Daoy (cell line): ENCODE data around the gene S100A13. TPM values are rescaled to one million over a fixed set of nuclear protein-coding genes. Genes with fewer than 3 reads are reported as not detected.
"Not testable (repeated sequence)": the region's sequence is repeated elsewhere in the genome, so short reads cannot be mapped to it uniquely, and the experiment has no call there.

ENCODE experiments used
- DNase-seq: peaks from one replicate; pipeline ENCODE4 v3.0.0-alpha.2; 2015; ENCODE audit warnings: low read depth
- total RNA-seq: library from RNA; depleted of rRNA; stranded (reverse); fragments of >200 nt; shearing (Covaris generic); gene quantifications from 2 replicates; pipeline ENCODE4 v1.2.3, GENCODE V29; 2014

Gene S100A13
- total RNA-seq, 1 experiment from 2014 or later: 126 TPM

DNA sequence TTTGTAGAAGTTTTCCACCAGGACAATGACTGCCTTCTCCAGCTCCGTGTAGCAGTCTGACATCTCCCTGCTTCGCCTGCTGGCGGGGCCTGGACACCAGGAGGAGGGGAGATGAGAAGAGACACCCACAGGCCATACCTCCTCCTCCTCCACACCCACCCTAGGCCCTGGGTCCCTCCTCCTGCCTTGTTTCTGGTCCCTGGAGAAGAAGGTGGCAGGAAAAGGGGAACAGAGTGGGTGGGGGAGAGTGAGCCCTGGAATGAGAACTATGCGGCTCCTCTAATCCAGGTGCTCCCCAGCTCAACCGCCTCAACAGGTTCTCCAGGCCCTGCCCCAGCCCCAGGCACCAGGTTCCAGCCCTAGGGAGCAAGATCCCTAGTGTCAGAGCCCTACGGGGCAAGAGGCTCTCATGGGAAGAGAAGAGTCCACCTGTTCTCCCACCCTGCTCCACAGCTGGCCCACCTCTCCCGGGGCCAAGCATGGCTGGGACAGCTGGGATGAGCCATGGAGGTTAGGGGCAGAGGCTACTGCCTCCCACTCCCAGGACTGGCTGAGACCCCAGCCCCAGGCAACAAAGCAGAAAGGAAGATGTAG is 19.1 kb downstream of the S100A13 start:
- DNase-seq: peak; percentile 44

DNA sequence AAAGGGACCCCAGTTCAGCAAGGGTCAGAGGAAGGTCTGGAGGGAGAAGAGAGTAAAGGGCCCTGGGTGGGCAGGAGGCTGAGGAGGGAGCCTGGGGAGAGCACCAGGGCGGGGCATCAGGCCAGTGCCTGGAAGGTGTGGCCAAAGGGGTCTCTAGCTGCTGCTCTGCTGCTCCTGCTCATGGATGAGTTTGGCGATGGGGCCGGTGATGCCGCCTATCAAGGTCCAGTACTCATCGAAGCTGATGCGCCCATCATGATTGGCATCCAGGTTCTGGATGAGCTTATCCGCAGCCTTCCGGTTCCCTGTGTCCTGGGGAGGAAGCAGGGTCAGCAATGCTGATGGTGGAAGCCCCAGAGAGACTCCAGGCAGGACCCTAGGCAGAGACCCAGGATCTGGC is 19.9 kb downstream of the S100A13 start:
- DNase-seq: no peak

DNA sequence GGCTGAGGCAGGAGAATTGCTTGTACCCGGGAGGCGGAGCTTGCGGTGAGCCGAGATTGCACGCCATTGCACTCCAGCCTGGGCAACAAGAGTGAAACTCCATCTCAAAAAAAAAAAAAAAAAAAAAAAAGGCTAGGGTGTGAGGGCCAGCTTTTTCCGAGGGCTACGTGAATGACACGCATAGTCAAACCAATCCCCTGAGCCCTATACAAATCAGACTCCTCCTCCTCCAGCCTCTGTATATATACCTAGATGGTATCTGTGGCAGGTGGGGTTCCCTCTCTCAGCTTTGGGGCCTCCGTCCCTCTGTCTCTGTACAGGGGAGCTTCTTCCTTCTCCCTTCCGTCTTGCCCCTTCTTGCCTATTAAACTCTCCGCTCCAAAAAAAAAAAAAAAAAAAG is 21.1 kb downstream of the S100A13 start:
- DNase-seq: no peak

DNA sequence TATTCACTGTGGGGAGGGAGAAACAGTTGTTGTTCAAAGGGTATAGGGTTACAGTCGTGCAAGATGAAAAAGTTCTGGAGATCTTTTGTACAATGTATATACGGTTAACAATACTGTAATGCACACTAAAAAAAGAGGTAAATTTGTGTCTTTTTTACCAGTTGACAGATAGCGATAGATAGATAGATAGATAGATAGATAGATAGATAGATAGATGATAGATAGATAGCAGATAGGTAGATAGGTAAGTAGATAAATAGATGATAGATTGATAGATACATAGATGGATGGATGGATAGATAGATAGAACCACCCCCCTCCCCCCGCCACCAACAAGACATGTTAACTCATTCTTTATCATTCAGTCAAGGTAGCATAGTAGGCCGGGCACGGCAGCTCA is 24.6 kb downstream of the S100A13 start:
- DNase-seq: no peak

DNA sequence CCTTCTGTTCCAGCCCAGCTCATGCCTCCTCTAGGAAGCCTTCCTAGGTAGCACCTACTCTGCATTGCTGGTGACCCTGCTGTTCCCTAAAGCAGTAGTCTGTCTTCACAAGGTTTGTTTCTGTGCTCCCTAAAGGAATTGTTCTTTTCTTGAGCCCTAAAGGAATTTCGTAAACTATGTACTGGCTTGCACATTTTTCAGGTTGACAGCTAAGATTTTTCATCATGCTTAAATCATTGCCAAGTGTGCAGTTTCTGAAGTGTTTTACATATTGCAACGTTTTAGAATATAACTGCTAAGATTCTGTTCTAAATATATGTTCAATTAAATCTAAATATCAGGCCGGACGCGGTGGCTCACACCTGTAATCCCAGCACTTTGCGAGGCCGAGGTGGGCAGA is 27.5 kb downstream of the S100A13 start:
- no peak for DNase-seq

DNA sequence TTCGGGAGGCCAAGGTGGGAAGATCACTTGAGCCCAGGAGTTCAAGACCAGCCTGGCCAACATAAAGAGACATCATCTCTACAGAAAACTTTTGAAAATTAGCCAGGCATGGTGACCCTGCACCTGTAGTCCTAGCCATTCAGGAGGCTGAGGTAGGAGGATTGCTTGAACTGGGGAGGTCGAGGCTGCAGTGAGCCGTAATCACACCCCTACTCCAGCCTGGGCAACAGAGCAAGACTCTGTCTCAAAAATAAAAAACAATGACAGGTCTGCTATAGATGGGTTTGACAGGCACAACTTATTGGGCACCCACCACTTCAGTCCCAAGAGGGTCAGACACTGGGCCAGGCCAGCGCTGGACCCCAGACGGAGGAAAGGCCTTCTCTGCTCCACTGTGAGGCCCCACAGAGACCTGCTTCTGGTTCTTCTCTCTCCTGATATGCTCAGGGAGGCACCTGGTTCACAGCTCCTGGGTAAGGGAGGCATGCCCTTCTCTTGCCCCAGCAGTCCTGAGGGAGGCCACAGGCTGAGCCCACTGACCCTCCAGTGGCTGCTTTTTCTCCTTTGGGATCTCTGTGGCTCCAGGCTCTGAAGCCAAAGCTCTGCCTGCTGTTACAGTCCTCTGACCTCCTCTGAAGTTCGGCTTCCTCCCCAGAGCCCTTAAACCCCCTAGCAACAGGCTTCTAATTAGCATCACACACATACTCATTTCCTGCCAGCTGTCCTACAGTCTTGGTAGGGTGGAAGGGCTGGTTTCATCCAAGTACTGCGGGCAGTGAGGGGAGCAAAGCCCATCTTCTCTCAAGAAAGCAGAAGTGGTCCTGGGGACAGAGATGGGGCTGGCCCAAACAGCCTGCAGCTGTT is 28.8 kb downstream of the S100A13 start:
- peak; percentile 76 for DNase-seq

DNA sequence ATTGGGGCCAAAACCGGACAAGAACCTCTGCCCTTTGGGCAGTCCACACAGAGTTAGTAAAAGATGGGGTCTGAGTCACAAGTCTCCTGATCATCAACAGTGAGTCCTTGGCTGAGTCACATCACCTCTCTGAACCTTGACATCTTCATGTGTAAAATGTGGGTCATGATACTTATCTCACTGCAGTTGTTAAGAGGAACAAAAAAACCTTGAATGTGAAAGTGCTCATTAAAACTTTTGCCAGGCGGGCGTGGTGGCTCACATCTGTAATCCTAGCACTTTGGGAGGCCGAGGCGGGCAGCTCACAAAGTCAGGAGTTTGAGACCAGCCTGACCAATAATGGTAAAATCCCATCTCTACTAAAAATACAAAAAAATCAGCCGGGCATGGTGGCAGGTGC is 30.1 kb downstream of the S100A13 start:
- DNase-seq: peak; percentile 61

DNA sequence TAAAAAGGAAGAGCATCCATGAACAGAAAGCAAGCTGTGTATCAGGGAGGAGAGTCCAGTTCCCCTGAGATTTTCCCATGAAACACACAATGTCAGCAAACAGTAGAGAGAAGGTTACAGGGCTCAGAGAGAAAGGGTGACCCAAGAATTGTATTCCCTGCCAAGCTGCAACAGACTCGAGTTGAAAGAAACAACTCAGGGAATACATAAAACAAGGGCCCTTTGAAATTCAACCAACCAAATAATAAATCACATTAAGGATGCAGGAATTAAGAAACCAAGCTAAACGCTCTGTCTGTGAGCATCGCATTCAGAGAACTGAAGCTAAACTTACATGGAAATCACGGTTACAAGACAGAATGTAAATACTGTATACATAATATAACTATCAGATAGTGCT is 34.6 kb downstream of the S100A13 start:
- no peak for DNase-seq

DNA sequence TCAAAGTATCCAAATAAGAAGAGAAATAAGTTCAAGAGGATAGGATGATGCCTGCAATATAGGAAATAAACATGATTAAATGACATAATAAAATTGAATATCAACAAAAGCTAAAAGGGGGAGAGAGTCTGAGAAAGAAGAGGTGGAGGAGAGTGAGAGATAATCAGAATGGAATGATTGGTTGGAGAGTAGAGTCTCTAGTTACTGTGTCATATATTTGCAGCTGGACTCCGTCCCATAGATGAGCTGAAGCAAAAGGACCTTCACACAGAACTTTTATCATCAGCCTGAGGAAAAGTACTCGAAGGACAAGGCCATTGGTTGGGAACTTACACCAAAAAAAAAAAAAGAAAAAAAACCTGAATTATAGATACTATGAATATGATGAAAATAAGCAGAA is 38.8 kb downstream of the S100A13 start:
- no peak for DNase-seq

DNA sequence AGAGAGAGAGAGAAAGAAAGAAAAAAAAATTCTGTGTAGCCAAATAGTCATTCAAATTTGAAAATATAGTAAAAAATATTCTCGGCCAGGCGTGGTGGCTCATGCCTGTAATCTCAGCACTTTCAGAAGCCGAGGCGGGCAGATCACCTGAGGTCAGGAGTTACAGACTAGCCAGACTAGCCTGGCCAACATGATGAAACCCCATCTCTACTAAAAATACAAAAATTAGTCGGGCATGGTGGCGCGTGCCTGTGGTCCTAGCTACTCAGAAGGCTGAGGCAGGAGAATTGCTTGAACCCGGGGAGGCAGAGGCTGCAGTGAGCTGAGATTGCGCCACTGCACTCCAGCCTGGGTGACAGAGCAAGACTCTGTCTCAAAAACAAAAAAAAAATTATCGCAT is 39.3 kb downstream of the S100A13 start:
- DNase-seq: not testable (repeated sequence)

DNA sequence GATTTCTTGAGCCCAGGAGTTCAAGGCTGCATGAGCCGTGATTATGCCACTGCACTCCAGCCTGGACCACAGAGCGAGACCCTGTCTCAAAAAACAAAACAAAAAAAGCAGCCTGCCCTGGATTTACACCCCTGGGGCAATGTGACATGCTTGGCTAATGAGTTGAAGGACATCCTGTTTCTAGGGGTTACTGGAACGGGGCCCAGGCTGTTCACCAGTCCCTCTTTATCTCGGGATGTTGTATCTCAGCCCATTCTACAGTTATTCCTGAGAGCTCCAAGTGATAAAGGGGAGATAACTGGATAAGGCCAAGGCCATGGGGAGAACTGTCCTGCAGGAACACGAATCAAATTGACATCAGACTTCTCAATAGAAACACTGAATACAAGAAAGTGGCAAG is 40.0 kb downstream of the S100A13 start:
- peak; percentile 35 for DNase-seq

DNA sequence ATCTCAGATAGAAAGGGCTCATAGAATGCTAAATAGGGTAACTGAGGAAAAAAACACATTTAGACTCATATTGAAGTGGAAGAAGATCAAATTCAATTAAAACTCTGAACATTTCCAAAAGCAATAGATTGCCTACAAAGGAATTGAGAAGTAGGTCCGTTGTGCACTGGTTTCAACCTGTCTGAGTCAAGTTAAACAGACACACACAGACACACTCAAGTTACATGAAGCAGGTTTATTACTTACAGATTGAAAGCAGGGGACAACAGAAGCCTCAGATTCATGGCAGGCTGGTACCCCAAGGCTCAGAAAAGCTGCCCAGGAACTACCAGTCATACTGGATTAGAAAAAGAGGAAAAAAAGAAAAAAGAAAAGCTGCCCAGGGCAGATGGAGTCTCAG is 41.0 kb downstream of the S100A13 start:
- DNase-seq: no peak

DNA sequence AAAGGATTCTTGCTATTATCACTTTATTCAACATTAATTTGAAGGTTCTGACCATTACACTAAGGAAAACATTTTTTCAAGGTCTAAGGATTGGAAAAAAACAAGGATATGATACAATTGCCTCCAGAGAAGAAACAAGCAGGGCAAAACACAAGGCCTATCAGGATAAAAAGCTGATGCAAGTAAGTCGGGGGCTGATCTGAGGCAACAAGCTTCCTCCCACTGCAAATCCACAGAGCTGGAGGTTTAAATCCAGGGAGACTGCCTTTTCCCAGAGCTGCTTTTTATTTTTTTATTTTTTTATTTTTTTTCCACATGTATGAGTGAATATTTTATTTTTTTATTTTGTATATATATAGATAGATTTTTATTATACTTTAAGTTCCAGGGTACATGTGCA is 42.3 kb downstream of the S100A13 start:
- DNase-seq: no peak

DNA sequence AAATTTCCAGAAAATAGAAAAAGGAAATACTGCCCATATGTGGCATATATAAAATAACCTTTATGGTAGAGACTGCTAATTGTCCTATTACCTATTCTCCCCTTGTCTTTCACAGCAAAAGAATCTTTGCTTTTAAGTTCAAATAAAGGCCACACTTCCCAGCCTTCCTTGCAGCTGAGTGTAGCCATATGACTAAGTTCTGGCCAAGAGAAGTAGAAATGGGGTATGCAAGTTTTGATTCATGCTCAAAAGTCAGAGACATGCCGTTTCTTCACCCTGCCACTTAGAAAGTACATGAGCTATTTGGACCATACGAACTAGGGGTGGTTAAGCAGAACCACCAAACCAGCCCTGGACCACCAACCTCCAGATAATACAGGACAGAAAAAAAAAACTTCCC is 43.3 kb downstream of the S100A13 start:
- DNase-seq: no peak

DNA sequence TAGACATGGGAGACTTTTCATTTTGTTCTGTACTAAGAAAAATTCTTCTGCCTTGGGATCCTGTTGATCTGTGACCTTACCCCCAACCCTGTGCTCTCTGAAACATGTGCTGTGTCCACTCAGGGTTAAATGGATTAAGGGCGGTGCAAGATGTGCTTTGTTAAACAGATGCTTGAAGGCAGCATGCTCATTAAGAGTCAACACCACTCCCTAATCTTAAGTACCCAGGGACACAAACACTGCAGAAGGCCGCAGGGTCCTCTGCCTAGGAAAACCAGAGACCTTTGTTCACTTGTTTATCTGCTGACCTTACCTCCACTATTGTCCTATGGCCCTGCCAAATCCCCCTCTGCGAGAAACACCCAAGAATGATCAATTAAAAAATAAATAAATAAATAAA is 43.8 kb downstream of the S100A13 start:
- not testable (repeated sequence) for DNase-seq

DNA sequence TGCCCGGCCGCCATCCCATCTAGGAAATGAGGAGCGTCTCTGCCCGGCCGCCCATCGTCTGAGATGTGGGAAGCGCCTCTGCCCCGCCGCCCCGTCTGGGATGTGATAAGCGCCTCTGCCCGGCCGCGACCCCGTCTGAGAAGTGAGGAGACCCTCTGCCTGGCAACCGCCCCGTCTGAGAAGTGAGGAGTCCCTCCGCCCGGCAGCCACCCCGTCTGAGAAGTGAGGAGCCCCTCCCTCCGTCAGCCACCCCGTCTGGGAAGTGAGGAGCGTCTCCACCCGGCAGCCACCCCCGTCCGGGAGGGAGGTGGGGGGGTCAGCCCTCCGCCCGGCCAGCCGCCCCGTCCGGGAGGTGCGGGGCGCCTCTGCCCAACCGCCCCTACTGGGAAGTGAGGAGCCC is 44.5 kb downstream of the S100A13 start:
- not testable (repeated sequence) for DNase-seq

DNA sequence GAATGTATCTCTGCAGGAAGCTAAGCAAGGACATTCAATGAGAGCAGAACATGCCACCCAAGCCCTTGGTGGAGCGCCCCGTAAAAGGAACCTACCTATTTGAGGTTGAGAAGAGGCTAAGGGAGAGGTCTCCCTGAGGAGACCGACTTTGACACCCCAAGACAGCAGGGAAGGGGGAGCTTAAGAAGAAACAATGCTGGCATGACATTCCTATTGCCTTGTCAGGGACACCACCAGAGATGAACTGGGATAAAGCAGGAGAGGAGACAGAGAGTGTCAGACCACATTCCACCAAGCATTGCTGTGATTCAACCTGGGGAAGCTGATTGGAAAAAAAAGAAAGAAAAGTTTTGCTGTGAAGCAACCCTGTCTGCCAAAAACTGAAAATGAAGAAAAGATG is 48.4 kb downstream of the S100A13 start:
- DNase-seq: no peak

DNA sequence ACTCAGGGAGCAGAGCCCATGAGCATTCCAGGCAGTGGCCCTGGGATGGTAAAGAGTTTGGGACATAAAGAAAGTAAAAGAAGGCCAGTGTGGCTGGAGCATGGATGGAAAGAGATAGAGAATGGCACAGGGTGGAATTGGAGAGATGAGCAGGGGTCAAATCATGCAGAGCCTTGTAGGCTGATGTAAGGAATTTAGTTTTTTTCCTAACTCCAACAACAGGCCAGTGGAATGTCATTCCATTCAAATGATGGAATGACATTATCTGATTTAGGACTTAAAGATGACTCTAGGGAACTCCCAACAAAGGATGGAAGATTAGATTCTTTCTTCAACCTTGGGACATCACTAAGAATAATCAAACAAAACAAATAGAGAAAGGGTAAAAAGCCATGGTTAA is 48.8 kb downstream of the S100A13 start:
- no peak for DNase-seq

DNA sequence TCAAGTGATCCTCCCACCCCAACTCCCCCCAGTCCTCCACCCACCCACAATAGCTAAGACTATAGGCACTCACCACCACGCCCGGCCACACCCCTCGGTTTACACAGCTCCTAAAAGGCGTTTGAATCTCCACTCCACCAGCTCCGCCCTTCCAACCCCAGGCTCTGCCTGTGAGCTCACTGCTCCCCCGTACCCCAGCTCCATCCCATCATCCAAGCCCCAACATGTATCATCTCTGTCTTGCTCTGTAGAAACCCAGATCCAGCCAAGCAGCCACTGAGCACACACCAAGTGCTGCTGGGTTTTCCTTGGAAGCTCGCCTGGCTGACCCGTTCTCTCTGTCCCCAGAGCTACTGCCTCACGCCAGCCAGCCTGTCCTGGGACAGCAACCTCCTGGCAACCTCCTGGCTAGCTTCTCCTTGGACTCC is 49.7 kb downstream of the S100A13 start:
- no peak for DNase-seq

DNA sequence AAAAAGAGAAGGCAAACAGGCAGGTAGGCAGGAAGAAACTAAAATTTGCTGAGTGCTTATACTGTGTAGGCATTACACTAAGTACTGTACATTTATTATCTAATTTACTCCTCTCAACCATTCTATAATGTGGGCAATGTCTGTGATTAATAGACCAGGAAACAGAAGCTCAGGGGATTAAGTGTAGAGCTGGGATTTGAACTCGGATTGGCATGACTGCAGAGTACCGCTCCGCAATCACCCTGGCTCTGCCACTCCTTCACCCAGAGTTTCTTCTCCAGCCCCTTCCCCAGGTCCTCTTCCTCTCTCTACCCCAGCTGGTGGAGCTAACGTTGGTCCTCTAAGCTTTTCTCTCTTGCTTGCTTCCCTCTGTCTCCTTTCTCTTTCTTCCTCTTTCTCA is 50.2 kb downstream of the S100A13 start:
- DNase-seq: no peak

DNA sequence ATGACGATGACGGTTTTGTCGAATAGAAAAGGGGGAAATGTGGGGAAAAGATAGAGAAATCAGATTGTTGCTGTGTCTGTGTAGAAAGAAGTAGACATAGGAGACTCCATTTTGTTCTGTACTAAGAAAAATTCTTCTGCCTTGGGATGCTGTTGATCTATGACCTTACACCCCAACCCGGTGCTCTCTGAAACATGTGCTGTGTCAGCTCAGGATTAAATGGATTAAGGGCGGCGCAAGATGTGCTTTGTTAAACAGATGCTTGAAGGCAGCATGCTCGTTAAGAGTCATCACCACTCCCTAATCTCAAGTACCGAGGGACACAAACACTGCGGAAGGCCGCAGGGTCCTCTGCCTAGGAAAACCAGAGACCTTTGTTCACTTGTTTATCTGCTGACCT is 51.8 kb downstream of the S100A13 start:
- not testable (repeated sequence) for DNase-seq

DNA sequence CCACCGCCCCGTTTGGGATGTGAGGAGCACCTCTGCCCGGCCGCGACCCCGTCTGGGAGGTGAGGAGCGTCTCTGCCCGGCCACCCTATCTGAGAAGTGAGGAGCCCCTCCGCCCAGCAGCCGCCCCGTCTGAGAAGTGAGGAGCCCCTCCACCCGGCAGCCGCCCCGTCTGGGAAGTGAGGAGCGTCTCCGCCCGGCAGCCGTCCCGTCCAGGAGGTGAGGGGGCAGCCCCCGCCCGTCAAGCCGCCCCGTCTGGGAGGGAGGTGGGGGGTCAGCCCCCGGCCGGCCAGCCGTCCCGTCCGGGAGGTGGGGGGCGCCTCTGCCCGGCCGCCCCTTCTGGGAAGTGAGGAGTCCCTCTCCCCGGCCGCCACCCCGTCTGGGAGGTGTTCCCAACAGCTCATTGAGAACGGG is 52.2 kb downstream of the S100A13 start:
- DNase-seq: not testable (repeated sequence)

DNA sequence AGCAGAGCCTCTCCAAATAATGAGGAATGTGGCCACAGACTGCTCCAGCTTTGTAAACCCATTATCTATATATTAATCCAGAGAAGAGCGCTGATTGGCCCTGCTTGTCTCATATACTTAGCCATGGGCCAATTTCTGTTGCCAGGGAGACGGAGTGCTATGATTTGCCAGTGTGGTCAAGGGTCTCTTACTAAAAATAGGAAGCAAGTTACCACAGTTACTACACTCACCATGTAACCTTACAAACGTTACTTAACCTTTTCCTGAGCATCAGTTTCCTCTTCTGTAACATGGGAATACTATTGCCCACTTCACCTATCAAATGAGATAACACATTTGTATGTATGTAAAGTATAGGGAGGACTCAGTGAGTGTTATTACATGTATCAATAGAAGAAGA is 54.0 kb downstream of the S100A13 start:
- no peak for DNase-seq
